Mesothelial cell of epicardium (in vitro differentiated cells): ENCODE results near the gene TCF3. TPM values are rescaled to one million over a fixed set of nuclear protein-coding genes. Genes with fewer than 3 reads are reported as not detected.
"Not testable (repeated sequence)": the region's sequence is repeated elsewhere in the genome, so short reads cannot be mapped to it uniquely, and the experiment has no call there.

Experiments used
- DNase-seq, 2 experiments: peaks; one replicate each; pipeline ENCODE4 v3.0.0; 2021; ENCODE audit warnings: low spot score in 2 of 2; ENCODE audit not compliant: unreplicated experiment in 2 of 2
- H3K27ac Mint-ChIP-seq: 2 replicates; pipeline ENCODE4 v1.8.0; 2021; ENCODE audit warnings: mixed read lengths
- H3K27me3 Mint-ChIP-seq: 2 replicates; pipeline ENCODE4 v1.8.0; 2021; ENCODE audit warnings: low read depth, mixed read lengths
- H3K36me3 Mint-ChIP-seq: 2 replicates; pipeline ENCODE4 v1.8.0; 2021; ENCODE audit warnings: mixed read lengths
- H3K4me1 Mint-ChIP-seq: 2 replicates; pipeline ENCODE4 v1.8.0; 2021; ENCODE audit warnings: mixed read lengths
- H3K4me3 Mint-ChIP-seq: 2 replicates; pipeline ENCODE4 v1.8.0; 2021; ENCODE audit warnings: mild to moderate bottlenecking, moderate library complexity, mixed read lengths
- H3K9me3 Mint-ChIP-seq: 2 replicates; pipeline ENCODE4 v1.8.0; 2021; ENCODE audit warnings: mixed read lengths
- CTCF ChIP-seq: fragments of 200-600 bp; sonication (generic); IDR thresholded peaks from one replicate; pipeline ENCODE4 v1.5.0; 2021; ENCODE audit warnings: antibody characterized with exemption; ENCODE audit not compliant: unreplicated experiment
- total RNA-seq: library from RNA; stranded (reverse); gene quantifications from 3 replicates; pipeline ENCODE4 v1.2.1, GENCODE V29; 2021

Gene TCF3
- 227 to 248 TPM (median 239 TPM) in 3 replicates for total RNA-seq

- H3K4me3 Mint-ChIP-seq: peak within 1 kb of the TSS; percentile 94
- TF ChIP-seq CTCF: no peak
- H3K4me1 Mint-ChIP-seq: peaks cover 19% of the 10 kb centered on the region
- peak; percentile 96 to 98 for DNase-seq
- no peaks in the 10 kb centered on the region for H3K9me3 Mint-ChIP-seq
- H3K27me3 Mint-ChIP-seq: no peaks in the 10 kb centered on the region
- H3K36me3 Mint-ChIP-seq: no peaks in the 10 kb centered on the region
- H3K27ac Mint-ChIP-seq: peak within 1 kb of the TSS; percentile 98
These were observed at the start of gene TCF3 for GRCh38 chr19:1652471-1653299. TCF3 (minus strand) TSS chr19:1652615; CDS start chr19:1650248, 2,367 bp downstream.

- H3K4me3 Mint-ChIP-seq: no peak overlapping the region
- H3K27me3 Mint-ChIP-seq: peaks cover 45% of the 10 kb centered on the region
- no peaks in the 10 kb centered on the region for H3K36me3 Mint-ChIP-seq
- no peak overlapping the region for H3K27ac Mint-ChIP-seq
- no peaks in the 10 kb centered on the region for H3K4me1 Mint-ChIP-seq
- H3K9me3 Mint-ChIP-seq: peaks cover 5% of the 10 kb centered on the region
- no peak for DNase-seq
- TF ChIP-seq CTCF: no peak
These were observed 48.6 kb upstream of the TCF3 start for GRCh38 chr19:1700733-1701663.

- DNase-seq: no peak
- Mint-ChIP-seq H3K27ac (no peak overlapping the region), H3K9me3 (peaks cover 5% of the 10 kb centered on the region), H3K36me3 (no peaks in the 10 kb centered on the region), H3K4me1 (no peaks in the 10 kb centered on the region), H3K4me3 (no peak overlapping the region), H3K27me3 (peaks cover 48% of the 10 kb centered on the region)
- no peak for TF ChIP-seq CTCF
These were observed 47.8 kb upstream of the TCF3 start for GRCh38 chr19:1699998-1700732.

- no peak for TF ChIP-seq CTCF
- Mint-ChIP-seq H3K9me3 (peaks cover 8% of the 10 kb centered on the region), H3K4me3 (no peak overlapping the region), H3K4me1 (no peaks in the 10 kb centered on the region), H3K36me3 (no peaks in the 10 kb centered on the region), H3K27me3 (peaks cover 49% of the 10 kb centered on the region), H3K27ac (no peak overlapping the region)
- DNase-seq: no peak
These were observed 47.0 kb upstream of the TCF3 start for GRCh38 chr19:1699386-1699785.

GRCh38 chr19:1698636-1699035 is 46.2 kb upstream of the TCF3 start:
- H3K4me1 Mint-ChIP-seq: no peaks in the 10 kb centered on the region
- DNase-seq: no peak
- H3K36me3 Mint-ChIP-seq: no peaks in the 10 kb centered on the region
- TF ChIP-seq CTCF: no peak
- no peak overlapping the region for H3K4me3 Mint-ChIP-seq
- peaks cover 54% of the 10 kb centered on the region for H3K27me3 Mint-ChIP-seq
- H3K27ac Mint-ChIP-seq: no peak overlapping the region
- peaks cover 7% of the 10 kb centered on the region for H3K9me3 Mint-ChIP-seq

GRCh38 chr19:1695481-1695880 is 43.1 kb upstream of the TCF3 start:
- not testable (repeated sequence) for DNase-seq, H3K9me3 Mint-ChIP-seq, H3K27ac Mint-ChIP-seq, H3K4me3 Mint-ChIP-seq, H3K4me1 Mint-ChIP-seq, H3K36me3 Mint-ChIP-seq
- peaks cover 61% of the 10 kb centered on the region for H3K27me3 Mint-ChIP-seq
